GM21717 (cell line): ENCODE results near the gene MAOB.
"Not testable (repeated sequence)": the region's sequence is repeated elsewhere in the genome, so short reads cannot be mapped to it uniquely, and the experiment has no call there.

Source experiments
- ATAC-seq: cut with Tn5 transposase; IDR thresholded peaks from one replicate; pipeline ENCODE4 v1.9.1; 2021; ENCODE audit warnings: mild to moderate bottlenecking, moderate library complexity; ENCODE audit not compliant: unreplicated experiment

MAOB gene

GRCh38 chrX:43882294-43882681, at the start of gene MAOB:
Gene MAOB (minus strand): TSS chrX:43882450. CDS start chrX:43882299, 151 bp downstream.
- no peak for ATAC-seq

GRCh38 chrX:43922032-43922431, 39.8 kb upstream of the MAOB start:
- not testable (repeated sequence) for ATAC-seq

DNA sequence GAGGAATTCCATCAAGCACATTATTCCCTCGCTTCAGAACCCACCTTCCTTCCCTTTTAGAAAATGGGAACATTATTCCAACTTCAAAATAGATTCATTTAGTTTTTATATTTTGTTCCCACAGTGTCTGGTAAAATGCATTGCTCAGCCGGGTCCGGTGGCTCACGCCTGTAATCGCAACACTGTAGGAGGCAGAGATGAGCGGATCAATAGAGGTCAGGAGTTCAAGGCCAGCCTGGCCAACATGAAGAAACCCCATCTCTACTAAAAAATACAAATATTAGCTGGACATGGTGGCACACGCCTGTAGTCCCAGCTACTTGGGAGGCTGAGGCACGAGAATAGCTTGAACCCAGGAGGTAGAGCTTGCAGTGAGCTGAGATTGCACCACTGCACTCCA, 28.5 kb upstream of the MAOB start:
- not testable (repeated sequence) for ATAC-seq

DNA sequence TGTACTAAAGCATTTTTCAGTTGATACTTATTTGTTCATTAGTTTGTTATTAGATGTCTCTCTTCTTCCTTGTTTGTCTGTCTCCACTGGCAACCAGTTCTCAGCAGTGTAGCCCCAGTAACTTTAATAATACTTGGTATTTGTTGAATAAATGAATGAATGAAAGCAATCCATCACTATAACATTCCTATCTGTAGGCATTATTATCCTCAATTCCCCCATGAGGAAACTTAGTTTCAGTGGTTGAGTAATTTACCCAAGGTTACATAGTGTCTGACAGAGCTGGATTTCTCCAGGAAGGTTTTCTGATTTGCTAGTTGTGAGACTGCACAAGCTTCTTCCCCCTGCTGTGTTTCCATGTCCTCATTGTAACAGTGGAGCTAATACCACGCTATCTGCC, 27.8 kb upstream of the MAOB start:
- no peak for ATAC-seq

DNA sequence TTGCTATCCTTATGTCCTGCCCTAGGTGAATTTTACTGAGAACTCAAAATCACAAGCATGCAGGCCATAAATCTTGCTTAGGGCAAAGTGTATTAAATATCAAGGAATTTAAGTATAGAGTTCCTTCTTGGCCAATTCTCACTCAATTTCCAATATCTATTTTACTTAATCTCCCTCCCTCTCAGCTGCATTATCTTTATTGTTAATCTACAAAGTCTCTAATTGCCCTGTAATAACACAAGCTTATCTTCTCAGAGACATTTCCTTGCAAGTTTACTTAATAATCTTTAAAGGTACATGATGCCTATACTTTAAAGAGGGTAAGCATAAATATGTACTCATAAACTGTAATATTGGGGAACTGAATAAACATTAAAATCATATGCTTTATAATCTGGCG, 26.9 kb upstream of the MAOB start:
- no peak for ATAC-seq

- ATAC-seq = no peak
Observed at GRCh38 chrX:43899878-43900815, 17.9 kb upstream of the MAOB start.

DNA sequence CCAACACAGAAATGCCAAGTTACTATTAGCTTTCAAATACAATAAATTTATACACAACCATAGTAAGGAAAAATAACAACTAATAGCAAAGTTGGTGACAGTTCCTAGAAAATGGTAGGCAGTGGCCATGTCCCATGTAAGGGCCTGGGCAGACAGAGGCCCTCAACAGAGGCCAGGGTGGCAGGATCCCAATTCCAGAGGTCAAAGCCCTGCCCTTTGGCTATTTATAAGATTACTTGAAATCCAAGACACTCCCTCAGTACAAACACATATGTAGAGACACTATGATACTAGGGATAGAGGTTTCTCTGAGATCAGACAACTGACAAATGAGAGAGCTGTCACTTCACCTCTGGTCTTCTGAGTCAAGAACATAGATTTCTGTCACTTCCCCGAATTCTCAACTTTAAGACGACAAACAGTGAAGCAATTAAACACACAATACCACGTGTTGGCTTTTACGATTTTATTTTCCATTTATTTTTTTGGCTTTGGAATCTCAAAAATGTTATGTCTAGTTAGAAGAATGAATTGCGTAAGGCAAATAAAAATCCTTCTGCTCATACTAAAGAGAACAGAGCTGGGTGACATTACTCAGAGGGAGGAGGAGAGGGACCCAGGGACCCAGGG, 16.3 kb upstream of the MAOB start:
- ATAC-seq = no peak

GRCh38 chrX:43897290-43897689, 15.0 kb upstream of the MAOB start:
- no peak for ATAC-seq

DNA sequence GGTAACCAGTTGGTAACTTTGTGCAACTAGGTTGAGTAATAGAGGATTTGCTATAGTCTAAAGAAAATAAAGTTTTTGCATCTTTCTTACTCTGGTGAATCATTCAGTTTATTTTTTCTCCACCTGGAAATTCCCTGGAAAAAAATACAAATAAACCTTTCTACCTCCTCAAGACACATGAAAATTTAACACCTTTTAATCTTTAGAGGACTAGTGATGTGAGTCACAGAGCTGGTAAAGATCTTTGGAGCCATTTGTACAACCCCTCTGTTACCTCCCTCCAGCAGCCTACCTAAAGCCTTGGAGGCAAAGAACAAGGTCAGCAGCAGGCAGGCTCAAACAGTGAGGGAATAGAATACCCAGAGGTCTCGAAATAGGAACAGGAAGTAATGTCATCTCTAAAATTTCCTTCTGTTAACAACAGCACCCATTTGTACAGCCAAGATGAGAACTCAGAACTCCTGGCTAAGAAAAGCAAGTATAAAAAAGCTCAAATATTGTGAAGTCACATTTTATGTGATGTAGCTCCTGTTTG, 10.2 kb upstream of the MAOB start:
- no peak for ATAC-seq

DNA sequence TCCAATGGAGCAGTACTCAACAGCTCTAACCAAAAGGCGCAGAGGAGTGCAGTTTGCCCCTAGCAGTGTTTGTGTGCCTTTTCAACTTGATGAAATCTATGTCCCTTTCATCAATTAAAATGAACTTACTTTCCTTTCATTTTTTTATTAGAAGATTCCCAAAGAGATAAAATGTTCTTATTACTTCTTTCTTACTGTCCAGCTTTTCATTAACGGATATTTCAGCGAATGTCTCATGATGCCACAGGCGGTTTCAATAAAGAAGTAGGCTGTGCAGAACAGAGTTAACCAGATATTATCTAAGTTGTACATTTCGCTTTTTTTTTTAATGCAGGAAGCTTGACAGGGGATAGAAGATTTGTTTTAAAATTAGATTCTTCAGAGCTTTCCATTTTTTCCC, 3.4 kb upstream of the MAOB start:
- no peak for ATAC-seq

GRCh38 chrX:43881410-43882293, 598 bp downstream of the MAOB start:
- ATAC-seq = no peak

- no peak for ATAC-seq
Observed at GRCh38 chrX:43880425-43880824, 1.8 kb downstream of the MAOB start.

DNA sequence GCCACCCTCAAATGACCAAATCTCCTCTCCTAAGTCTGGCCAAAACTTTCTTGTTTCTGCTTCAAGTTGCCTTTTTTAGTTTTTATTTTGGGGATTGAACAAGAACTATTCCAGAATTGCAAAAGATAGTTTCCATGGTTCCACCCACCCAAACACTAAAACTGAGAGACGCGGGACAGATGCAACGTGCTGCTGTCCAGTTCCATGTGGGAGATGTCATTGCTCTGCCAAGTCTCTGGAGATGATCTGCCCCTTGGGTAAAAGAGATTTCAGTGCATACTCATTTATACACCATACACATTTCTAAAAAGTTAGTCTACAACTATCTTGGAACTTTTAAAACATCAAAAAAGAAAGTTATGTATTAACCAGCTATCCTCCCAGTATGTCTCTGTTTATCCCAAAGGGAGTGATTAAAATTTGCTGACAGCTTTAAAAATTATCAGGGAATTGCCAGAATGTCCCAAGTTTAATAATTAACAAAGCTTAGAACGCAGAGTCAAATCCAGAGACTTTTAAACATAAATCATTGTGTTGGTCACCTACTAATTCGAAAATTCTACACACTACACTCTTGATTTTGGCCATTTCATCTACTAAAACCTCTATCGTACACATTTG, 3.2 kb downstream of the MAOB start:
- ATAC-seq = no peak

GRCh38 chrX:43876680-43877079, 5.6 kb downstream of the MAOB start:
- ATAC-seq = no peak

- ATAC-seq = no peak
Observed at GRCh38 chrX:43870758-43871419, 11.4 kb downstream of the MAOB start.

DNA sequence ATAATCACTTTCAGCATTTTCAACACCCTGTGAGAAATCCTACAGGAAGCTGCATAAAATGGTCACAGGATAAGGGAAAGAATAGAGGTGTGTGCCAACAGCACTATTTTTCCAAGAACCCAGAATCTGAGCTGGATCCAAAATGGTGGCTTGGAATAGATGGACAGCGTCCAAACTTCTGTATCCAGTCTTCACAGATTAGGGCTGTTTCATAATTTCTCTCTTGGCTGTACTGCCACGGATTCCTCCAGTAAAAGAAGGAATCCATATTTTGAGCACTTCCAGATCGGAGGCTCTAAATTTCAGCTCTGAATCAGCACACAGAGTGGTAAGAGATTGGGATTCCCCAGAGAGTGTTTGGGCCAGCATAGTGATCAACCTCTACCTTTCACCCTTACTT, 12.2 kb downstream of the MAOB start:
- ATAC-seq = no peak

- ATAC-seq = no peak
Observed at GRCh38 chrX:43868791-43869190, 13.5 kb downstream of the MAOB start.

- ATAC-seq = no peak
Observed at GRCh38 chrX:43866423-43866822, 15.8 kb downstream of the MAOB start.

DNA sequence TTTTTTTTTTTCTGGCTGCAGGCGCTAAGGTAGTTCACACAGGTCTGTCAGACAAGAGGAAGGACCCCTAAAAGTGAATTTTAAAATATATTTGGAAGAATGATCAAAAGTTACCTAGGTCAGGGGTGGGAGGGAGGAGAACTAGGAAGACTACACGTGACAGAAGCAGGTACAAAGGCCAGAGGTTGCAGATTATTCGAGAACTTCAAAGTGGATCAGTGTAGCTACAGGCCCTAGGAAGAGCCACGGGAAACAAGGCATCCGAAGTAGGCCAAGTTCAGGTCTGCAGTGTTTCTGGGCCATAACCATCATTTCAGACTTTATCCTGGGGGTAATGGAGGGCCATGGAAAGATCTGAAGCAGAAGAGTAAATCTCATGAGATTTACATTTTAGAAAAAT, 16.5 kb downstream of the MAOB start:
- no peak for ATAC-seq

GRCh38 chrX:43862434-43862833, 19.8 kb downstream of the MAOB start:
- ATAC-seq = no peak
